GM12875 (cell line): ENCODE results near the gene CHKB.
"Not testable (repeated sequence)": the region's sequence is repeated elsewhere in the genome, so short reads cannot be mapped to it uniquely, and the experiment has no call there.

ENCODE experiments used
- H3K4me3 ChIP-seq: one replicate; pipeline ENCODE4 v1.5.1; 2011; ENCODE audit warnings: low read depth, low read length, control low read depth
- TF ChIP-seq, protein P1 (sequence below): IDR thresholded peaks from 2 replicates; pipeline ENCODE4 v1.5.1; 2011; ENCODE audit warnings: low read depth, mild to moderate bottlenecking, control low read depth, inconsistent platforms, low read length, moderate library complexity, borderline replicate concordance; ENCODE audit not compliant: insufficient read depth

Gene CHKB

GRCh38 chr22:50620593-50621355 lies 38.1 kb upstream of the CHKB start:
- peak overlapping the region; percentile 51 for H3K4me3 ChIP-seq
- TF ChIP-seq, protein P1, sequence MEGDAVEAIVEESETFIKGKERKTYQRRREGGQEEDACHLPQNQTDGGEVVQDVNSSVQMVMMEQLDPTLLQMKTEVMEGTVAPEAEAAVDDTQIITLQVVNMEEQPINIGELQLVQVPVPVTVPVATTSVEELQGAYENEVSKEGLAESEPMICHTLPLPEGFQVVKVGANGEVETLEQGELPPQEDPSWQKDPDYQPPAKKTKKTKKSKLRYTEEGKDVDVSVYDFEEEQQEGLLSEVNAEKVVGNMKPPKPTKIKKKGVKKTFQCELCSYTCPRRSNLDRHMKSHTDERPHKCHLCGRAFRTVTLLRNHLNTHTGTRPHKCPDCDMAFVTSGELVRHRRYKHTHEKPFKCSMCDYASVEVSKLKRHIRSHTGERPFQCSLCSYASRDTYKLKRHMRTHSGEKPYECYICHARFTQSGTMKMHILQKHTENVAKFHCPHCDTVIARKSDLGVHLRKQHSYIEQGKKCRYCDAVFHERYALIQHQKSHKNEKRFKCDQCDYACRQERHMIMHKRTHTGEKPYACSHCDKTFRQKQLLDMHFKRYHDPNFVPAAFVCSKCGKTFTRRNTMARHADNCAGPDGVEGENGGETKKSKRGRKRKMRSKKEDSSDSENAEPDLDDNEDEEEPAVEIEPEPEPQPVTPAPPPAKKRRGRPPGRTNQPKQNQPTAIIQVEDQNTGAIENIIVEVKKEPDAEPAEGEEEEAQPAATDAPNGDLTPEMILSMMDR = peak; percentile 72

DNA sequence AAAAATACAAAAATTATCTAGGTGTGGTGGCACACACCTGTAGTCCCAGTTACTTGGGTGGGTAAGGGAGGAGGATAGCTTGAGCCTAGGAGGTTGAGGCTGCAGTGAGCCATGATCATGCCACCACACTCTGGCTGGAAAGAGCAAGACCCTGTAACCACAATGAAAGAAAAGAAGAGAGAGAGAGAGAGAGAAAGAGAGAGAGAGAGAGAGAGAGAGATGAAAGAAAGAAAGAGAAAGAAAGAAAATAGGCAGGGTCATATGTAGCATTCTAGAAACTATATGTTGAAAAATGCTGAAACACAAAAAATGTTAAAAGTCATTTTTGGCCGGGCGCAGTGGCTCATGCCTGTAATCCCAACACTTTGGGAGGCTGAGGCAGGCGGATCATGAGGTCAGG lies 31.6 kb upstream of the CHKB start:
- not testable (repeated sequence) for H3K4me3 ChIP-seq

GRCh38 chr22:50613291-50613981 lies 30.8 kb upstream of the CHKB start:
- TF ChIP-seq, protein P1 = no peak
- no peak overlapping the region for H3K4me3 ChIP-seq

GRCh38 chr22:50612528-50613221 lies 30.0 kb upstream of the CHKB start:
- TF ChIP-seq, protein P1 = no peak

DNA sequence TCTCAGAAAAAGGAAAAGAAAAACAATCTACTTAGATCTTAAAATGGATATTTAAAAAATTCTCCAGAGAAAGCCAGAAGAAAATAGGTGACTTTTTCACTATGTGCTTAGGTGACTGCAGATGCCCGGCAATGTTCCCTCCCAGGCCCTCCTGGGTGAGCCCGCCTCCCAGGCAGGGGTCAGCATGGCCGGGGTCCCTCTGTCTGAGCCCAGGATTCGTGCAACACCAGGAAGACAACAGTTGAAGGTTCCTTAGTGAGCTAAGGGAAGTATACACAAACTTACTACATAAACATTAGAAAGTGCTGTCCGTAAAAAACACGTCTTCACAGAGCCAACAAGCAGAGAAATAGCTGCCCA lies 29.5 kb upstream of the CHKB start:
- H3K4me3 ChIP-seq = no peak overlapping the region
- TF ChIP-seq, protein P1 = no peak

More at GRCh38 chr22:50612528-50613221, 30.0 kb upstream of the CHKB start:
- H3K4me3 ChIP-seq = no peak overlapping the region

- TF ChIP-seq, protein P1 = no peak
- H3K4me3 ChIP-seq = no peak overlapping the region
Measured at GRCh38 chr22:50611341-50612060, 28.9 kb upstream of the CHKB start.

DNA sequence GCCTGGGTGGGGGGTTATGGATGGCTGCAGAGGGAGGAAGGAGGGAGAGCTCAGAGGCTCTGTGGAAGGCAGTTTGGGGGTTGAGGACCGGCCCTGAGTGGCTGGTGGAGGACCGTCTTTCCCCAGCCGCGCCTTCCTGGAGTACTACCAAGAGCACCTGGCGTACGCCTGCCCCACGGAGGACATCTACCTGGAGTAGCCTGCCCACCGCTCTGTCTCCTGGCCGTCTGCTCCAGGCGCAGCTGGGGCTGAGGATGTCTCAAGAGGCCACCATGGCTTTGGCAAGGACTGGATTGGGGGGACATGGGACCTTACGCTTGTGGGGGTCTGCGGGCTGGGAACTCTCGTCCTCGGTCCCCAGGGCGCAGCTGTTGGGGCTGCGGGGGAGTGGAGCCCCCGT lies 27.9 kb upstream of the CHKB start:
- H3K4me3 ChIP-seq = no peak overlapping the region
- TF ChIP-seq, protein P1 = no peak
